ENCODE data around the gene TLE5.
"Not testable (repeated sequence)": the region's sequence is repeated elsewhere in the genome, so short reads cannot be mapped to it uniquely, and the experiment has no call there.

Gene TLE5

GRCh38 chr19:3096902-3097326, 34.6 kb upstream of the TLE5 start:
- FAIRE-seq (no peak), DNase-seq (ENCODE audit: insufficient read length, low spot score) (no peak)

DNA sequence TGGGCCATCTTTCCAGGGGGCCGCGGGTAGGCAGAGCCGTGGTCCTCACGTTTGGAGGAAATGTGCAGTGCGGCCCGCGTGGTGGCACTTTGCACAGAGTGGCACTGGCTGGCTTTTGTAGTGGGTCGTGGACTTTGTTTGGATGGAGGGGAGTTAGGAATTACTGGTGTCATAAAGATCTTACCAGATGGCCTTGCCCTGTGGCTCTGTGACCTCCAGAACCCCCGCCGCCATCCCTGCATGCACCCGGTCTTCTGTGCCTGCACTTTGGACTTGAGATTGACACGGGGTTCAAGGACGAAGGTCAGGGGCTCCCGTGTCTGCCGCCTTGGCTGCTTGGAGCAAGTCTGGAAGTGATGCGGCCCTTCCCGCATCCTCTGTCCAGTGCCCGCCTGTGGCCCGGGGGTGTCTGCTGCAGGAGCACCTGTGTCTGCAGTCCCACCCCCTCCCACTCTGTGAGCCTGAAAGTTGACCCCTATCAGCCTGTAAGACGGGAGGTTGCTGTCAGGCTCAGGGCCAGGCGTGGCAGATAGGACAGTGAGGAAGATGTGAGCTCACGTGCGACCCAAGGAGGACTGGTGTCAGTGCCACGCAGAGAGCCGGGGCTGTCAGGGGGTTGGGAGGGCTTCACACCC, 34.1 kb upstream of the TLE5 start:
- no peak for FAIRE-seq

DNA sequence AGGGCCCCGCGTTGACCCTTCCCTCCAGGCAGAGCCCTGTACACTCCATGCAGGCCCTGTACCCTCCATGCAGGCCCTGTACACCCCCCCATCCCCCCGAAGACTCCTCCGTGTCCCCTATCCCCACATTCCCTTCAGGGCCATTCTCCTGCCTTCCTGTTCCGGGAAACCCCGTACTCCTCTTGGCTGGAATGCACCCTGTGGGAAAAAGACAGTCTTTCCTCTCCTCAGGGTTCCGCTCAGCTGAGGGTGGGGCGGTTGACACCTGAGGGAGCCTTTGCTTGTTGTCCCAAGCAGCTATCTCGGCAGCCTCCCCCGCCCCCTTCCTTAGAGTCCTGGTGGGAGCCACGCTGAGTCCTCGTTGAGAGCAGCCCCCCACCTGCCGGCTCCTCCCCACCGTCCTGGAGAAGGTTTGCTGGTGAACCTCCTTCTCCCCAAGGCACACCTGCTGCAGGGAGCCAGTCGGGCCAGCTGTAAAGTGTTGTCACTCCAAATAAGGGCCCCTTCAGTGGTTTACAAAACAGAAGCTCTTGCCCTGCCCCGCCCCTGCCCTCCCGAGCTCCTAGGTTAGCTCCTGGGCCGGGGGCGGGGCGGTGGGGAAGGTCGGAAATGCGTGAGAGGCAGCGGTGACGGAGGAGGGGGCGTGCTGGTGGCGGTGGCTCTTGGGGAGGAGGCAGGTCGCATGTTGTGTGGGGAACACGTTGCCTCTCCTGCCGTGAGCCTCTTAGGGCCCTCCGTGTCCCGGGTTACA, 33.3 kb upstream of the TLE5 start:
- DNase-seq (ENCODE audit: insufficient read length, low spot score) (no peak), FAIRE-seq (no peak)

More for the DNA sequence above, 34.1 kb upstream of the TLE5 start:
- DNase-seq (ENCODE audit: insufficient read length, low spot score): no peak

DNA sequence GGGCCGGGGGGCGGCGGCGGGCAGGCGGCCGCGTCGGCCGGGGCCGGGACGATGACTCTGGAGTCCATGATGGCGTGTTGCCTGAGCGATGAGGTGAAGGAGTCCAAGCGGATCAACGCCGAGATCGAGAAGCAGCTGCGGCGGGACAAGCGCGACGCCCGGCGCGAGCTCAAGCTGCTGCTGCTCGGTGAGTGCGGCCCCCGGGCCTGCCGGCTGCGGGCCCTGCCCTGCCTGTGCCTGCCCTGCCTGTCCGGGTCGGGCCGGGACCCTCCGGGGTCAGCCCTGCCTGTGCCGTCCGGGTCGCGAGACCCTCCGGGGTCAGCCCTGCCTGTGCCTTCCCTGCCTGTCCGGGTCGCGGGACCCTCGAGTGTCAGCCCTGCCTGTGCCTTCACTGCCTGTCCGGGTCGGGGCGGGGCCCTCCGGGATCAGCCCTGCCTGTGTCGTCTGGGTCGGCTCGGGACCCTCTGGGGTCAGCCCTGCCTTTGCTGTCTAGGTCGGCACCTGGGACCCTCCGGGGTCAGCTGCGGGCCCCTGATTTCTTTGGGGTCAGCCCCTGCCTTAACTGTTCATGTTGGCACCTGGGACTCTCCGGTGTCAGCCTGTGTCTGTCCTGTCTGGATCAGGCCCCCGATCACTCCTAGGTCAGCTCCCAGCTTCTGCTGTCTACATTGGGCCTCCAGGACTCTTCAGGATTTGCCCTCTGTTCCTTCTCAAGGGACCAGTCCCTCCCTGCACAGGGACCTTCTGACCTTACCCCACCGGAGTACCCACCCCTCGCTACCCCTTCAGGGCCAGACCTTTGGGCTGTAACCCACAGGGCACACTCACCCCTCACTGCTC, 32.5 kb upstream of the TLE5 start:
- DNase-seq (ENCODE audit: insufficient read length, low spot score) (peak; percentile 56), FAIRE-seq (no peak)

- DNase-seq (ENCODE audit: insufficient read length, low spot score); FAIRE-seq: not testable (repeated sequence)
These were observed 27.1 kb upstream of the TLE5 start for GRCh38 chr19:3089299-3089855.

- DNase-seq (ENCODE audit: insufficient read length, low spot score): no peak
- no peak for FAIRE-seq
These were observed 25.5 kb upstream of the TLE5 start for GRCh38 chr19:3087769-3088168.

GRCh38 chr19:3084943-3085342, 22.6 kb upstream of the TLE5 start:
- no peak for FAIRE-seq
- no peak for DNase-seq (ENCODE audit: insufficient read length, low spot score)

DNA sequence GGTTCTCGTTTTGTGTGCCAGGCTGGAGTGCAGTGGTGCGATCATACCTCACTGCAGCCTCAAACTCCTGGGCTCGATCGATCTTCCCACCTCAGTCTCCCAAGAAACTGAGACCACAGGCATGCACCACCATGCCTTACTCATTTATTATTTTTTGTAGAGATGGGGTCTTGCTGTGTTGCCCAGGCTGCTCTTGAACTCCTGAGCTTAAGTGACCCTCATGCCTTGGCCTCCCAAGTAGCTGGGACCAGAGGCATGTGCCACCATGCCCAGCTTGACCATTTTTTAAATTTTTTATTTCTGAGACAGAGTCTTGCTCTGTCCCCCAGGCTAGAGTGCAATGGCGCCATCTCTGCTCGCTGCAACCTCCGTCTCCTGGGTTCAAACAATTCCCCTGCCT, 21.7 kb upstream of the TLE5 start:
- DNase-seq (ENCODE audit: insufficient read length, low spot score): no peak
- FAIRE-seq: no peak

DNA sequence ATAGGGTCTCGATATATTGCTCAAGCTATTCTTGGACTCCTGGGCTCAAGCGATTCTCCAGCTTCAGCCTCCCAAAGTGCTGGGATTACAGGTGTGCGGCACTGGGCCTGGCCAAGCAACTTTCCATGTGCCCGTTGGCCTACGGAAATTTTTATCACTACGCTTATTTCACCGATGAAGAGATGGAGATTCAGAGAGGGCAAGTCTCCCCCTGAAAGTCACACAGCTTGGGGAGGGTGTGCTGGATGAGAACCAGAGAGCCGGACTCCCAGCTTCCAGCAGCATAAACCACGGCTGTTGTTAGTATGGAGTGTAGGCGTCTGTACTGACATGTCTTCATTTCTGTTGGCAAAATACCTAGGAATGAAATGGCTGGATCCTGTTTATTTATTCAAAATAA, 20.0 kb upstream of the TLE5 start:
- DNase-seq (ENCODE audit: insufficient read length, low spot score): no peak
- FAIRE-seq: no peak

- DNase-seq (ENCODE audit: insufficient read length, low spot score) (no peak), FAIRE-seq (no peak)
These were observed 18.0 kb upstream of the TLE5 start for GRCh38 chr19:3080286-3080685.

DNA sequence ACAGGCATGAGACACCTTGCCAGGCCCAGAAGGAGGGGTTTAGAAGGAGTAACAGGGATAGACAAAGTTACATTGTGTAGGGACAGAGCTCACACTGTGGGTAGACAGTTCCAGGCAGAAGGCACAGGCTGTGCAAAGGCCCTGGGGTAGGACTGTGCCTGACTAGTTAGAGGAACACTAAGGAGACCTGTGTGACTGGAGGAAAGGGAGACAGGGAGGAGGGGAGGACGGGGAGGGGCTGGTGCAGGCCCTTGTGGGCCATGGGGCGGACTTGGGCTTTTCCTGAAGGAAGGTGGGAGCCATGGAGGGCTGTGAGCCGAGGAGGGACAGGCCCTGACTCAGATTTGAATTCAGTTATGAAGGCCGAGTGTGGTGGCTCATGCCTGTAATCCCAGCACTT, 17.3 kb upstream of the TLE5 start:
- no peak for DNase-seq (ENCODE audit: insufficient read length, low spot score)
- FAIRE-seq: no peak

DNA sequence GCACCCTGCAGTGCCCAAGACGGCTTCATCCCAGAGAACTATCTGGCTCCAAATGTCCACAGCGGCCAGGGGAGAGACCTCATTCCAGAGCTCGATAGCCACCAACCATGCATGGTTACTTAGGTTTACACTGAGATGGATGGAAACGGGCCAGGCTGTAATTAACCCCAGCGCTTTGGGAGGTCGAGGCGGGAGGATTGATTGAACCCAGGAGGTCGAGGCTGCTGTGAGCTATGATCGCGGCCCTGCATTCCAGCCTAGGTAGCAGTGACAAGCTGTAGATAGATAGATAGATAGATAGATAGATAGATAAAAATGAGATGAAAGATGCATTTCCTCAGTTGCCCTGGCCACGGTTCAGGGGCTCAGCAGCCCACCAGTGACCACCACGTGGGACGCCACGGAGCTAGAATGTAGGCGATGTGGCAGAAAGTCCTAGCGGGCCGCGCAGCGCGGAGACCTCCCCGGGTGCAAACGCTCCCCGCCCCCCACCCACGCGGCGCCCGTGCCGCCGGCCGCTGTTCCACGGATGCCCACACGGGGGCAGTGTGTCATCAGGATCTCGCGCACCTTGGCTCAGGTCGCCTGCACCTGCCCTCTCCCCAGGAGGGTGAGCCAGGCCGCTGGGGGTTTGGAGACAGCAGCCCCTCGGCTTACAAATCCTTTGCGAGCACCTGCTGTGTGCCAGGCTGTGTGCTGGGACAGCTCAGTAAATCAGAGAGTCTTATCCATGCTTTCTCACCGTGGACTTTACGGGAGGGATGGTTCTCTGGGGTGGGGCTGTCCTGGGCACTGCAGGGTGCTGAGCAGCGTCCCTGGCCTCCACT, 13.5 kb upstream of the TLE5 start:
- peak; percentile 31 for FAIRE-seq
- peak; percentile 75 for DNase-seq (ENCODE audit: insufficient read length, low spot score)

- no peak for FAIRE-seq
These were observed 11.8 kb upstream of the TLE5 start for GRCh38 chr19:3073931-3074595.

DNA sequence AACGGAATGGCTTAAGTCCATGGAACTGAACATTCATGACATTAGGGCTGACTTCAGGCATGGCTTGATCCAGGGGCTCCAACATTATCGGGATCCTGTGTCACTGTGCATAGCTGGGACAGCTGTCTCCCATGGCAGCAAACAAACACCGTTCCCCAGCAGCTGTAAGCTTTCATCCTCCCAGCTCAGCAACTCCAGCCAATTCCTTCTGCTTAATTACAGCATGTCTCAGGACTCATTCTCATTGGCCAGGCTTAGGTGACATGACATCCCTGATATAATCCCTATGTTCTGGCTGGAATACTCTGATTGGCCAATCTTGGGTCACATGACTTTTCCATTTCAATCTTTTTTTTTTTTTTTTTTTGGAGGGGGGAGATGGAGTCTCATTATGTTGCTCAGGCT, 10.9 kb upstream of the TLE5 start:
- FAIRE-seq (no peak), DNase-seq (ENCODE audit: insufficient read length, low spot score) (no peak)

More at GRCh38 chr19:3073931-3074595, 11.8 kb upstream of the TLE5 start:
- DNase-seq (ENCODE audit: insufficient read length, low spot score): no peak

DNA sequence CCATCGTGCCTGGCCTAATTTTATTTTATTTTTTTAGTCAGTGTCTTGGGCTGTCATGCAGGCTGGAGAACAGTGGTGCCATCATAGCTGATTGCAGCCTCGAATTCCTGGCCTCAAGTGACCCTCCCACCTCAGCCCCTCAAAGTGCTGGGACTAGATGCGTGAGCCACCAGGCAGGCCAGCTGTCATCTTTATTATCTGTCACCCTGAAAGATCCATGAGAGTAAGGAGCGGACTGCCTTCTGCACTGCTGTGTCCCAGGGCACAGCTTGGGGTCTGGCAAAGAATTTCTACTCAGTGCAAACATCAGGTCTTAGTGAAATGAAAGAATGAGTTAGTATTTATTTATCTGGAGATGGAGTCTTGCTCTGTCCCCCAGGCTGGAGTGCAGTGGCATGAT, 9.5 kb upstream of the TLE5 start:
- DNase-seq (ENCODE audit: insufficient read length, low spot score) (no peak), FAIRE-seq (no peak)

DNA sequence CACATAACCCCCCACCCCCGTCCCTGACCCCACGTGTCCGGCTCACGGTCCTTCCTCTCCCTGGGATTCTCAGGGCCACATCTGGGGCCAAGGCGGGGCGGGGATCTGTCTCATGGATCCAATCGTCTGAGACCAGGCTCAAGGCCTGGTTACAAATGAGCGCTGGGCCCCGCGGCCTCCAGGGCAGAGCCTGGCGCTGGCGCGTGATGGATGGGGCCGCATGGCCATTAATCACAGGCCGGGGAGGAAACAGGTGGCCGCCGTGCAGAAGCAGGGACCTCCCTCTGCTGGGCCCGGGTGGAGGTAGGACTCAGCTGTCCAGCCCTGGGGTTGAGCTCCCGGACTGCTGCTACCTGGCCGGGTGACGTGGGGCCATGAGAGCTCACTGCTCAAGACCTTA, 5.8 kb upstream of the TLE5 start:
- FAIRE-seq (no peak), DNase-seq (ENCODE audit: insufficient read length, low spot score) (no peak)

- FAIRE-seq (no peak), DNase-seq (ENCODE audit: insufficient read length, low spot score) (no peak)
These were observed 5.3 kb upstream of the TLE5 start for GRCh38 chr19:3067563-3067962.

- no peak for FAIRE-seq
These were observed 4.3 kb upstream of the TLE5 start for GRCh38 chr19:3066482-3067049.

DNA sequence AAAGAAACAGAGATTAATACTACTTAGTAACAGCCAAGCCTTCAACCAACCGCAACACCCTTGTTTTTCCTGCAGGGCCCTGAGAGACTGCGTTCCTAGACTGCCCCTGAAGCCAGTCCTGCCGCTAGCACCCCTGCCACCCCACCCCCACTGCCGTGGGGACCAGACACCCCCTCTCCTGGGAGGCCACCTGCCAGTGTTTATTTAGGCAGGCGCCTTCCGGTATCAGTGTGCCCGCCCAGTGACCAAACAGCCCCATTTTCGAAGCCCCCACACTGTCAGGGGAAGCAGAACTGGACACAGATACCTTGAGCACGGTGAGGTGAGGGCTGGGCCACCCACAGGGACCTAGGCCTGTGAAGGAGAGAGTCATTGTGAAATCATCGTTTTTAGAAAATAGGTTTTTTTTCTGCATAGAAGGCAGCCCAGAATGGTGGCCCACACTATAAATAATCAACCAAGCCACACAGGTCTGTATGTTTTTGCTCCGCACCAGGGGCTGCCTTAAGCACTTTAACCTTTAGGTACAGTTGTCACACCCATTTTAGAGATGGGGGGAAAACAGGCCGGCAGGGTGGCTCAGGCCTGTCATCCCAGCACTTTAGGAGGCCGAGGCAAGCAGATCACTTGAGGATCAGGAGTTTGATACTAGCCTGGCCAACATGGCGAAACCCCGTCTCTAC, 3.5 kb upstream of the TLE5 start:
- FAIRE-seq (peak; percentile 91), DNase-seq (ENCODE audit: insufficient read length, low spot score) (peak; percentile 82)

More at GRCh38 chr19:3066482-3067049, 4.3 kb upstream of the TLE5 start:
- no peak for DNase-seq (ENCODE audit: insufficient read length, low spot score)

All from GM19239 (cell line).